ENCODE measurements around the gene VIT.

VIT gene

GRCh38 chr2:36798724-36799123 is 102.2 kb downstream of the VIT start:
- Histone ChIP-seq H3K27ac (ENCODE audit: low read length) (no peak overlapping the region), H3K36me3 (ENCODE audit: insufficient read depth, low read depth, low read length) (no peaks in the 10 kb centered on the region), H3K27me3 (ENCODE audit: insufficient read depth, low read length) (no peaks in the 10 kb centered on the region), H3K4me3 (ENCODE audit: low read length) (no peak overlapping the region), H3K9ac (ENCODE audit: low read depth, low read length) (no peak overlapping the region), H3K4me1 (ENCODE audit: insufficient read depth, low read length) (no peaks in the 10 kb centered on the region), H3K9me3 (ENCODE audit: insufficient read depth, low read depth, low read length) (no peaks in the 10 kb centered on the region)

- Histone ChIP-seq H3K27me3 (ENCODE audit: insufficient read depth, low read length) (no peaks in the 10 kb centered on the region), H3K9ac (ENCODE audit: low read depth, low read length) (no peak overlapping the region), H3K27ac (ENCODE audit: low read length) (no peak overlapping the region), H3K9me3 (ENCODE audit: insufficient read depth, low read depth, low read length) (no peaks in the 10 kb centered on the region), H3K4me3 (ENCODE audit: low read length) (no peak overlapping the region), H3K36me3 (ENCODE audit: insufficient read depth, low read depth, low read length) (no peaks in the 10 kb centered on the region), H3K4me1 (ENCODE audit: insufficient read depth, low read length) (no peaks in the 10 kb centered on the region)
Observed at GRCh38 chr2:36800381-36800780, 103.9 kb downstream of the VIT start.

GRCh38 chr2:36801088-36801487 is 104.6 kb downstream of the VIT start:
- no peak overlapping the region for H3K9ac ChIP-seq (ENCODE audit: low read depth, low read length)
- no peaks in the 10 kb centered on the region for H3K27me3 ChIP-seq (ENCODE audit: insufficient read depth, low read length)
- no peaks in the 10 kb centered on the region for H3K36me3 ChIP-seq (ENCODE audit: insufficient read depth, low read depth, low read length)
- no peaks in the 10 kb centered on the region for H3K9me3 ChIP-seq (ENCODE audit: insufficient read depth, low read depth, low read length)
- H3K27ac ChIP-seq (ENCODE audit: low read length): no peak overlapping the region
- no peak overlapping the region for H3K4me3 ChIP-seq (ENCODE audit: low read length)
- H3K4me1 ChIP-seq (ENCODE audit: insufficient read depth, low read length): no peaks in the 10 kb centered on the region

GRCh38 chr2:36802952-36803351 is 106.4 kb downstream of the VIT start:
- H3K4me1 ChIP-seq (ENCODE audit: insufficient read depth, low read length): no peaks in the 10 kb centered on the region
- H3K36me3 ChIP-seq (ENCODE audit: insufficient read depth, low read depth, low read length): no peaks in the 10 kb centered on the region
- no peaks in the 10 kb centered on the region for H3K9me3 ChIP-seq (ENCODE audit: insufficient read depth, low read depth, low read length)
- no peak overlapping the region for H3K27ac ChIP-seq (ENCODE audit: low read length)
- no peaks in the 10 kb centered on the region for H3K27me3 ChIP-seq (ENCODE audit: insufficient read depth, low read length)
- no peak overlapping the region for H3K4me3 ChIP-seq (ENCODE audit: low read length)
- no peak overlapping the region for H3K9ac ChIP-seq (ENCODE audit: low read depth, low read length)

- Histone ChIP-seq H3K4me3 (ENCODE audit: low read length) (no peak overlapping the region), H3K9me3 (ENCODE audit: insufficient read depth, low read depth, low read length) (no peaks in the 10 kb centered on the region)
Observed at GRCh38 chr2:36805635-36806224, 109.2 kb downstream of the VIT start.

GRCh38 chr2:36807223-36807886 is 110.8 kb downstream of the VIT start:
- no peak overlapping the region for H3K27ac ChIP-seq (ENCODE audit: low read length)
- H3K36me3 ChIP-seq (ENCODE audit: insufficient read depth, low read depth, low read length): no peaks in the 10 kb centered on the region
- no peak overlapping the region for H3K9ac ChIP-seq (ENCODE audit: low read depth, low read length)
- H3K4me3 ChIP-seq (ENCODE audit: low read length): no peak overlapping the region
- H3K27me3 ChIP-seq (ENCODE audit: insufficient read depth, low read length): no peaks in the 10 kb centered on the region
- H3K9me3 ChIP-seq (ENCODE audit: insufficient read depth, low read depth, low read length): no peaks in the 10 kb centered on the region
- H3K4me1 ChIP-seq (ENCODE audit: insufficient read depth, low read length): no peaks in the 10 kb centered on the region

More at GRCh38 chr2:36805635-36806224, 109.2 kb downstream of the VIT start:
- Histone ChIP-seq H3K36me3 (ENCODE audit: insufficient read depth, low read depth, low read length) (no peaks in the 10 kb centered on the region), H3K4me1 (ENCODE audit: insufficient read depth, low read length) (no peaks in the 10 kb centered on the region), H3K27me3 (ENCODE audit: insufficient read depth, low read length) (no peaks in the 10 kb centered on the region), H3K9ac (ENCODE audit: low read depth, low read length) (no peak overlapping the region), H3K27ac (ENCODE audit: low read length) (no peak overlapping the region)

GRCh38 chr2:36808386-36809068 is 112.0 kb downstream of the VIT start:
- no peak overlapping the region for H3K4me3 ChIP-seq (ENCODE audit: low read length)
- H3K9me3 ChIP-seq (ENCODE audit: insufficient read depth, low read depth, low read length): no peaks in the 10 kb centered on the region
- H3K9ac ChIP-seq (ENCODE audit: low read depth, low read length): no peak overlapping the region
- H3K4me1 ChIP-seq (ENCODE audit: insufficient read depth, low read length): no peaks in the 10 kb centered on the region
- H3K27ac ChIP-seq (ENCODE audit: low read length): no peak overlapping the region
- H3K27me3 ChIP-seq (ENCODE audit: insufficient read depth, low read length): no peaks in the 10 kb centered on the region
- H3K36me3 ChIP-seq (ENCODE audit: insufficient read depth, low read depth, low read length): no peaks in the 10 kb centered on the region

- Histone ChIP-seq H3K4me3 (ENCODE audit: low read length) (no peak overlapping the region), H3K9ac (ENCODE audit: low read depth, low read length) (no peak overlapping the region), H3K36me3 (ENCODE audit: insufficient read depth, low read depth, low read length) (no peaks in the 10 kb centered on the region), H3K4me1 (ENCODE audit: insufficient read depth, low read length) (no peaks in the 10 kb centered on the region), H3K9me3 (ENCODE audit: insufficient read depth, low read depth, low read length) (no peaks in the 10 kb centered on the region), H3K27ac (ENCODE audit: low read length) (no peak overlapping the region), H3K27me3 (ENCODE audit: insufficient read depth, low read length) (no peaks in the 10 kb centered on the region)
Observed at GRCh38 chr2:36809069-36809445, 112.5 kb downstream of the VIT start.

- Histone ChIP-seq H3K36me3 (ENCODE audit: insufficient read depth, low read depth, low read length) (no peaks in the 10 kb centered on the region), H3K27me3 (ENCODE audit: insufficient read depth, low read length) (no peaks in the 10 kb centered on the region), H3K9me3 (ENCODE audit: insufficient read depth, low read depth, low read length) (no peaks in the 10 kb centered on the region), H3K4me3 (ENCODE audit: low read length) (no peak overlapping the region), H3K9ac (ENCODE audit: low read depth, low read length) (no peak overlapping the region), H3K4me1 (ENCODE audit: insufficient read depth, low read length) (no peaks in the 10 kb centered on the region), H3K27ac (ENCODE audit: low read length) (no peak overlapping the region)
Observed at GRCh38 chr2:36811071-36811470, 114.6 kb downstream of the VIT start.

- no peak overlapping the region for H3K4me3 ChIP-seq (ENCODE audit: low read length)
- H3K27ac ChIP-seq (ENCODE audit: low read length): no peak overlapping the region
Observed at GRCh38 chr2:36812196-36812595, 115.7 kb downstream of the VIT start.

GRCh38 chr2:36818542-36818941 is 122.0 kb downstream of the VIT start:
- Histone ChIP-seq H3K4me1 (ENCODE audit: insufficient read depth, low read length) (no peaks in the 10 kb centered on the region), H3K27ac (ENCODE audit: low read length) (no peak overlapping the region), H3K36me3 (ENCODE audit: insufficient read depth, low read depth, low read length) (no peaks in the 10 kb centered on the region), H3K4me3 (ENCODE audit: low read length) (no peak overlapping the region), H3K27me3 (ENCODE audit: insufficient read depth, low read length) (no peaks in the 10 kb centered on the region), H3K9me3 (ENCODE audit: insufficient read depth, low read depth, low read length) (no peaks in the 10 kb centered on the region), H3K9ac (ENCODE audit: low read depth, low read length) (no peak overlapping the region)

More at GRCh38 chr2:36812196-36812595, 115.7 kb downstream of the VIT start:
- H3K4me1 ChIP-seq (ENCODE audit: insufficient read depth, low read length): no peaks in the 10 kb centered on the region
- no peaks in the 10 kb centered on the region for H3K27me3 ChIP-seq (ENCODE audit: insufficient read depth, low read length)
- H3K36me3 ChIP-seq (ENCODE audit: insufficient read depth, low read depth, low read length): no peaks in the 10 kb centered on the region
- H3K9ac ChIP-seq (ENCODE audit: low read depth, low read length): no peak overlapping the region
- H3K9me3 ChIP-seq (ENCODE audit: insufficient read depth, low read depth, low read length): no peaks in the 10 kb centered on the region

GRCh38 chr2:36819095-36819711 is 122.7 kb downstream of the VIT start:
- no peaks in the 10 kb centered on the region for H3K36me3 ChIP-seq (ENCODE audit: insufficient read depth, low read depth, low read length)
- H3K4me1 ChIP-seq (ENCODE audit: insufficient read depth, low read length): peaks cover 3% of the 10 kb centered on the region; the same call in 1 of the 2 replicates
- no peak overlapping the region for H3K4me3 ChIP-seq (ENCODE audit: low read length)
- H3K9me3 ChIP-seq (ENCODE audit: insufficient read depth, low read depth, low read length): no peaks in the 10 kb centered on the region
- no peak overlapping the region for H3K27ac ChIP-seq (ENCODE audit: low read length)
- H3K27me3 ChIP-seq (ENCODE audit: insufficient read depth, low read length): no peaks in the 10 kb centered on the region
- H3K9ac ChIP-seq (ENCODE audit: low read depth, low read length): no peak overlapping the region

Data from iPS-20b (cell line).